ENCODE measurements around the gene LOXHD1.

- TF ChIP-seq SUZ12 (IDR thresholded peaks at IDR 0.05) (no peak), NFRKB (IDR thresholded peaks at IDR 0.05) (no peak), SP1 (IDR thresholded peaks at IDR 0.05) (no peak), LEF1 (IDR thresholded peaks at IDR 0.05; ENCODE audit: borderline replicate concordance) (no peak), PKNOX1 (IDR thresholded peaks at IDR 0.05) (no peak), HDGF (IDR thresholded peaks at IDR 0.05; ENCODE audit: borderline replicate concordance) (no peak), BHLHE40 (IDR thresholded peaks at IDR 0.05; ENCODE audit: borderline replicate concordance) (no peak)
Observed at GRCh38 chr18:46519870-46520269, 137.2 kb downstream of the LOXHD1 start.

Data from HEK293T (cell line).